NCI-H510A treated with DMSO at 0.1 percent for 48 hours (cell line): Measurements from ENCODE around the gene ALG2.

Experiments
- DNase-seq: peaks from one replicate; lab custom pipeline; 2025; lab: John Stamatoyannopoulos, UW

Gene ALG2

DNA sequence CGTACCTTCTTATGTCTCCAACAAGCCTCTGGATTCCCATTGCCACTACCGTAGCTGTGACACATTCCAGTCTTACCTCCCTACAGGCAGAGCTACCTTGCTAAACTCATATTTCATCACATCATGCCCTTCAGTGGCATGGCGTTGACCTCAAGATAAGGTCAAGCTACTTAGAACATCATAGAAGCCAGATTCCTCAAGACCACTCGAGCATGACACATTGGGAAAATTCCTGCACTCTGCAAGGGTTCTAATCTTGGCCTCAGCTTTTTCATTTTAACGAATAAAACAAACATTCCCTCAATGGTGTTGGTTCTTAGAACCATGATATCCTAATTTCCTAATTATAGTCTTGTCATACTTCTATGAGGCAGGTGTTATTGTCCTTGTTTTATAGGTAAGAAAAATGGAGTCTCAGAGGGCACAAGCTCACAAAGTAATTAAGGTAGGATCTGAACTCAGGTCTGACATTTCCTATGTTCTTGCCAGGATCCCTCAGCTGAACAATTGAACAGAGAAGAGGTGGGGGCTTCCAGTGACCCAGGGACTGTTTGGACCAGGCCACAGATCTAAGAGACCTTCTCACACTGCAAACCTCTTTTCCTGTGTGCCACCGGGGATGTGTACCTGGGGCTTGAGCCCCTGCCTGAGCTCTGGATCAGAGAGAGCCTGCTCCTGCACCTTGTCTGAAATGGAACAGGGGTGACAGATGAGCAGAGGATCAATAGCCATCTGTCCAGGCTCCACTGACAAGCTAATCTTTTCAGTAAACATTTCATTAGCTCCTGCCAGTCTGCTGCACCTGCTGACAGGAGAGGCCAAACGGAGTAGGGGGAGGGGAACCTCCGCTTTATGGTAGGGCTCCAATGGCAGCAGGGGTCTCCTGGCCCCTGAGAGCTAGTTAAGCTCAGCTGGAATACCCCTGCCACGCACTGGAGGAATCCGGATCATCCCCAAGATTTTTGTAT, 49.3 kb downstream of the ALG2 start:
- DNase-seq: peak; percentile 67

GRCh38 chr9:99171225-99172123, 50.3 kb downstream of the ALG2 start:
- DNase-seq: no peak

DNA sequence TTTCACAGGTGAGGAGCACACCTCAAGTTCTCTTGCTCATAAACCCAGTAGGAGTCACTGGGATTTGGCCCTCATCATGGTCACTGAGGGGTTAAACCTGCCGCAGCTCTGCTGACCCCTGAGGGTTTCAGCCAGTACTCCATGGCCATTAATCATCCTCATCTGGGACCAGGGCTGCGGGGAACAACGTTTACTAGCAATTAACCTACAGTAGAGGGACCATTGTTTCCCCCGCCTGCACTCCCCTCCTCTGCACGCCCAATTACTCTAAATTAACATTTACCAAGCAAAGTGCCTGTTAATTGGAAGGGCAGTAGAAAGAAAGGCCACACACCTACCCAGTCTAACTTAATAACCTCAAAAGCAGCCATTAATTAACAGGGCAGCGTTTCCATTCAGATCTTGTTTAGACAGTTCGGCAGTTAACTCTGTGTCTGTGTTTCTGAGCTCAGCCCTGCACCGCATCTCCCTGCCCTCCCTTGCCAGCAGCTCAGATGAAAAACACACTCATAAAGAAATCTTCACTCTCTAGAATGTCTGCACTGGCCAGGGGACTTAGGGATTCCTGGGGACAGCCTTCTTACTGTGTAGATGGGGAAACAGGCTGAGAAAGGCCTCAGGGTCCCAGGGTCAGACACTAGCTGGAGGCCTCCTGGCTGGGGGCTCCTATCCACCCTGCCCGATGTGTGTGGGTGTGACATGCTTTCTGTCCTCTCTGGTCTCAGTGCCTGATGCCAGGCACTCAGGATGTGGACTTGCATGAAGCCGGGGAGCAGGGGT, 51.6 kb downstream of the ALG2 start:
- DNase-seq: peak; percentile 24

DNA sequence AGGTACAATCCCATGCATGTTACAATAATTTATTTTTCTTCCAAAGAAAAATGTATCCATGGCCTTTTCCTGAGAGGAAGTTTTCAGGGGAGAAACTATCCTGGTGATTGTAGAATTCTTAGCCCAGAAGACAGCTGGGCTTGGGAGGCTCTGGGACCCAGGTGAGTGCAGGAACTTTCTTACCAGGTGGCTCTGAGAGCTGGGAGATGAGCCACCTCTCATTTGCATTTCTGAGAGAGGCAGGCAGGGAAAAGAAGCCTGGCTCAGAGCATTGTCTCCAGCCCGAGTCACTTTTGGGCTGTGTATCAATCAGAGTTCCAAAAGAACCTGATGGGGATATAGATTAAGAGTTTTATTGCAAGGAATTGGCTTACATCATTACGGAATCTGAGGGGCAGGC, 52.7 kb downstream of the ALG2 start:
- no peak for DNase-seq

DNA sequence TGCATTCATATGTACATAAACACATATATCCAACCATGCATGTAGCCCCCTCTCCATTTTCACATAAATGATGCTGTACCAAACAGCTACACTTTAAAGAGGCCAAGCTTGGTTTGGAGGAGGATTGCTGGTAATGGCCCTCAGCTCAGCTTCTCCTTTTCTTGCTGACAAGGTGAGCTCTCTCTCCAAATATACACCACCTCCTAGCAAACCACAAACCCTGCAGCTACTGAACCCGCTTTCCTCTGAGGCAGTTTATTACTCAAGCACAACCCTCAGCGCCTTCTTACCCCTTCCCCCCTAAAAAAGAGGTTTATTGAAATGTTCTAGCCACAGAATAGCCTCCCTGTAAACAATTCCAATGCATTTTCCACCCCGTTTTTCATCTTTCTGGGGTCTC, 54.0 kb downstream of the ALG2 start:
- DNase-seq: no peak

GRCh38 chr9:99167119-99167518, 54.6 kb downstream of the ALG2 start:
- DNase-seq: no peak
